Measurements from ENCODE around the gene IGSF23. TPM values are rescaled to one million over a fixed set of nuclear protein-coding genes. Genes with fewer than 3 reads are reported as not detected.

Gene IGSF23
- total RNA-seq, 1 experiment from 2014 or later: not detected

GRCh38 chr19:44661904-44662303 lies 48.5 kb downstream of the IGSF23 start:
- H3K27ac ChIP-seq: no peak overlapping the region
- no peaks in the 10 kb centered on the region for H3K9me2 ChIP-seq (ENCODE audit: insufficient read depth)
- no peaks in the 10 kb centered on the region for H3K9me3 ChIP-seq (ENCODE audit: insufficient read depth, low read depth)
- H3K79me2 ChIP-seq (ENCODE audit: low read depth): no peaks in the 10 kb centered on the region
- H3K27me3 ChIP-seq (ENCODE audit: insufficient read depth, low read depth): no peaks in the 10 kb centered on the region
- no peak overlapping the region for H3K4me3 ChIP-seq
- H3K36me3 ChIP-seq (ENCODE audit: low read depth): peaks cover 61% of the 10 kb centered on the region
- no TSS peak for BruUV-seq (replicated peaks)
- peaks cover 93% of the 10 kb centered on the region for H3F3A ChIP-seq (ENCODE audit: insufficient read depth, low read depth)
- no peak for DNase-seq
- POLR2A ChIA-PET (ENCODE audit: unreplicated experiment): no interaction called here
- TF ChIP-seq CTCF (conservative IDR thresholded peaks at IDR 0.05): no peak
- no peak for TF ChIP-seq EZH2 (IDR thresholded peaks at IDR 0.05; ENCODE audit: low read depth)
- H2AFZ ChIP-seq: no peak overlapping the region
- H3K4me1 ChIP-seq (replicated peaks; ENCODE audit: insufficient read depth): no peaks in the 10 kb centered on the region
- H4K20me1 ChIP-seq (ENCODE audit: insufficient read depth): no peaks in the 10 kb centered on the region; the same call in 1 of the 2 replicates
- H3K4me2 ChIP-seq: no peak overlapping the region
- CTCF ChIA-PET: no interaction called here
- intact Hi-C loops (cut with micrococcal nuclease; ENCODE audit: unreplicated experiment): no loop called here

GRCh38 chr19:44662691-44663385 lies 49.5 kb downstream of the IGSF23 start:
- TF ChIP-seq CTCF (conservative IDR thresholded peaks at IDR 0.05) (no peak), EZH2 (IDR thresholded peaks at IDR 0.05; ENCODE audit: low read depth) (no peak)
- POLR2A ChIA-PET (ENCODE audit: unreplicated experiment): interaction anchor here (0.6 kb wide), 2 partner anchors 97 to 145 kb away, joined by 3 to 6 read pairs; no protein-coding TSS in a partner anchor
- no peak overlapping the region for H2AFZ ChIP-seq
- no peaks in the 10 kb centered on the region for H3K4me1 ChIP-seq (replicated peaks; ENCODE audit: insufficient read depth)
- H3K4me2 ChIP-seq: no peak overlapping the region
- no peaks in the 10 kb centered on the region for H3K79me2 ChIP-seq (ENCODE audit: low read depth)
- intact Hi-C loops (cut with micrococcal nuclease; ENCODE audit: unreplicated experiment): no loop called here
- CTCF ChIA-PET: no interaction called here
- no peak overlapping the region for H3K27ac ChIP-seq
- H3K4me3 ChIP-seq: no peak overlapping the region
- peaks cover 54% of the 10 kb centered on the region for H3K36me3 ChIP-seq (ENCODE audit: low read depth)
- no peaks in the 10 kb centered on the region; the same call in 1 of the 2 replicates for H4K20me1 ChIP-seq (ENCODE audit: insufficient read depth)
- no peak for DNase-seq
- H3K9me3 ChIP-seq (ENCODE audit: insufficient read depth, low read depth): no peaks in the 10 kb centered on the region
- BruUV-seq (replicated peaks): TSS peak; percentile 20
- H3K9me2 ChIP-seq (ENCODE audit: insufficient read depth): no peaks in the 10 kb centered on the region
- H3F3A ChIP-seq (ENCODE audit: insufficient read depth, low read depth): peaks cover 89% of the 10 kb centered on the region
- H3K27me3 ChIP-seq (ENCODE audit: insufficient read depth, low read depth): no peaks in the 10 kb centered on the region

GRCh38 chr19:44663996-44664395 lies 50.6 kb downstream of the IGSF23 start:
- TF ChIP-seq CTCF (conservative IDR thresholded peaks at IDR 0.05) (no peak), EZH2 (IDR thresholded peaks at IDR 0.05; ENCODE audit: low read depth) (no peak)
- ChIA-PET CTCF (interaction anchor here (0.7 kb wide), 1 partner anchor 87 kb away, joined by 4 read pairs; no protein-coding TSS in a partner anchor), POLR2A (ENCODE audit: unreplicated experiment) (no interaction called here)
- Histone ChIP-seq H3F3A (ENCODE audit: insufficient read depth, low read depth) (peaks cover 82% of the 10 kb centered on the region), H4K20me1 (ENCODE audit: insufficient read depth) (no peaks in the 10 kb centered on the region; the same call in 1 of the 2 replicates), H3K27me3 (ENCODE audit: insufficient read depth, low read depth) (no peaks in the 10 kb centered on the region), H3K36me3 (ENCODE audit: low read depth) (peaks cover 43% of the 10 kb centered on the region), H3K79me2 (ENCODE audit: low read depth) (no peaks in the 10 kb centered on the region), H3K4me3 (no peak overlapping the region), H3K9me2 (ENCODE audit: insufficient read depth) (no peaks in the 10 kb centered on the region), H3K4me1 (replicated peaks; ENCODE audit: insufficient read depth) (peaks cover 3% of the 10 kb centered on the region; the same call in 1 of the 2 replicates), H2AFZ (no peak overlapping the region), H3K27ac (no peak overlapping the region), H3K9me3 (ENCODE audit: insufficient read depth, low read depth) (no peaks in the 10 kb centered on the region), H3K4me2 (no peak overlapping the region)
- no TSS peak for BruUV-seq (replicated peaks)
- intact Hi-C loops (cut with micrococcal nuclease; ENCODE audit: unreplicated experiment): no loop called here
- DNase-seq: no peak
